Uterus (tissue), 4 donors: ENCODE data around the gene MYBL2. TPM values are rescaled to one million over a fixed set of nuclear protein-coding genes. Genes with fewer than 3 reads are reported as not detected.

Experiments
- DNase-seq, 2 donors: peaks; one replicate each; pipeline ENCODE4 v3.0.0-alpha.2; 2019 to 2020
- H3K27ac ChIP-seq, 2 donors: fragments of 200-600 bp; sonication (generic); 1 replicate in 1 of 2; 2 replicates in 1 of 2; pipeline ENCODE4 v1.5.1; 2016 to 2018
- H3K27me3 ChIP-seq, 2 donors: fragments of 200-600 bp; sonication (generic); one replicate each; pipeline ENCODE4 v1.5.1; 2018 to 2019; ENCODE audit warnings: control low read depth in 1 of 2
- H3K36me3 ChIP-seq, 2 donors: fragments of 200-600 bp; sonication (generic); one replicate each; pipeline ENCODE4 v1.5.1; 2019; ENCODE audit warnings: control low read depth in 1 of 2
- H3K4me1 ChIP-seq, 2 donors: fragments of 200-600 bp; sonication (generic); one replicate each; pipeline ENCODE4 v1.5.1; 2018 to 2019; ENCODE audit warnings: control low read depth in 1 of 2
- H3K4me3 ChIP-seq, 2 donors: fragments of 200-600 bp; sonication (generic); 1 replicate in 1 of 2; 2 replicates in 1 of 2; pipeline ENCODE4 v1.5.1; 2018 to 2019; ENCODE audit warnings: mild to moderate bottlenecking in 1 of 2
- H3K9me3 ChIP-seq, 2 donors: fragments of 200-600 bp; sonication (generic); one replicate each; pipeline ENCODE4 v1.5.1; 2019; ENCODE audit warnings: control low read depth in 1 of 2
- POLR2A ChIP-seq, 2 donors: fragments of 450-650 bp; IDR thresholded peaks; one replicate each; pipeline ENCODE4 v1.6.1; 2016; ENCODE audit warnings: antibody characterized with exemption in 2 of 2, mild to moderate bottlenecking in 1 of 2, moderate library complexity in 1 of 2
- intact Hi-C: fragments of 100-400 bp; cut with DNase I; formaldehyde crosslinking; loops from one replicate; pipeline ENCODE4 v1.15.1; 2023; ENCODE audit warnings: low total_unique reads
- total RNA-seq, 4 donors: library from RNA; depleted of rRNA in 3 of 4; stranded (reverse); fragments of >200 nt in 3 of 4; gene quantifications; one replicate each; pipeline versions ENCODE4 v1.1.0 to v1.2.4, GENCODE V29; 2014 to 2023
- TF ChIP-seq, protein P1 (sequence below), 4 experiments: fragments of 200-600 bp in 2 of 4; fragments of 450-650 bp in 2 of 4; sonication (generic) in 2 of 4; IDR thresholded peaks; one replicate each; pipeline ENCODE4 v1.5.1; 2016 to 2019; ENCODE audit warnings: antibody characterized with exemption in 4 of 4, mild to moderate bottlenecking in 2 of 4, moderate library complexity in 1 of 4
- donor health status: DM: yes; HTN: yes; CAD: no.

Gene MYBL2
- total RNA-seq, 4 donors from 2014 or later: 0.29 to 5.2 TPM; not detected in 2

DNA sequence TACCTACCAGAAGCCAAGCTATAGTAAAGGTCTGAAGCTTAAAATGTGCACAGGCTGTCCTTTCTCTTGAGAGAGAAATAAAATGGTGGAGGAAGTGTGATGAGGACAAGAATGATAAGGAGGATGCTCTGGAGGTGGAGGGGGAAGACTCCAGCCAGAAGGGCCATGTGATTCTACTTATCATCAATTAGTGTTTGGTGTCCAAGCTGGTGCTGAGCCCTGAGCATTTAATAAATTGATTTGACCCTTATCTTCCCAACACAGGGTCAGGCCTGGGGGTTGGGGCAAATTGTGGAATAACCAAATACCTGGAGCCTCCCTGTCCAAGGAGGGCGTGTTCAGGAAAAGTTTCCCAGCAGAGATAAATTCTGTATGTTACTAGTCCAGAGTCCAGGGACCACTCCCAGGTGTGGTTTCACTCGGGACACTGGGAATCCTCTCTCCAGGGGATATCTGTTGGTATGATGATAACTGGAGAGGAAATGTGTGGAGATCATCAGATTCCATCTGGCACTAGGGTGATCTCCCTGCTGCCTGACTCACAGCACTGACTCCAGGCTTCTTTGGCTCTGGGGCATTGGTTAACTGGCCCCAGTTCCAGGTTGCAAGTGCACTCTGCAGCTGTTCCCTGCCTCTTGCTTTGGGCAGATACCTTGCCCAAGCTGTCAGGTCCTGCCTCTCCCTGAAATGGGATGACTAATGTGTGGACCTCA lies 3.8 kb upstream of the MYBL2 start:
- Histone ChIP-seq H3K36me3 (no peaks in the 10 kb centered on the region), H3K27ac (no peak overlapping the region), H3K4me1 (peaks cover 0 to 9% of the 10 kb centered on the region in 2 donors), H3K4me3 (no peak overlapping the region), H3K27me3 (peaks cover 0 to 7% of the 10 kb centered on the region in 2 donors), H3K9me3 (no peaks in the 10 kb centered on the region)
- DNase-seq: no peak
- TF ChIP-seq, protein P1, sequence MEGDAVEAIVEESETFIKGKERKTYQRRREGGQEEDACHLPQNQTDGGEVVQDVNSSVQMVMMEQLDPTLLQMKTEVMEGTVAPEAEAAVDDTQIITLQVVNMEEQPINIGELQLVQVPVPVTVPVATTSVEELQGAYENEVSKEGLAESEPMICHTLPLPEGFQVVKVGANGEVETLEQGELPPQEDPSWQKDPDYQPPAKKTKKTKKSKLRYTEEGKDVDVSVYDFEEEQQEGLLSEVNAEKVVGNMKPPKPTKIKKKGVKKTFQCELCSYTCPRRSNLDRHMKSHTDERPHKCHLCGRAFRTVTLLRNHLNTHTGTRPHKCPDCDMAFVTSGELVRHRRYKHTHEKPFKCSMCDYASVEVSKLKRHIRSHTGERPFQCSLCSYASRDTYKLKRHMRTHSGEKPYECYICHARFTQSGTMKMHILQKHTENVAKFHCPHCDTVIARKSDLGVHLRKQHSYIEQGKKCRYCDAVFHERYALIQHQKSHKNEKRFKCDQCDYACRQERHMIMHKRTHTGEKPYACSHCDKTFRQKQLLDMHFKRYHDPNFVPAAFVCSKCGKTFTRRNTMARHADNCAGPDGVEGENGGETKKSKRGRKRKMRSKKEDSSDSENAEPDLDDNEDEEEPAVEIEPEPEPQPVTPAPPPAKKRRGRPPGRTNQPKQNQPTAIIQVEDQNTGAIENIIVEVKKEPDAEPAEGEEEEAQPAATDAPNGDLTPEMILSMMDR (IDR thresholded peaks at IDR 0.05): no peak
- no peak for TF ChIP-seq POLR2A (IDR thresholded peaks at IDR 0.05)
- intact Hi-C loops: no loop called here

DNA sequence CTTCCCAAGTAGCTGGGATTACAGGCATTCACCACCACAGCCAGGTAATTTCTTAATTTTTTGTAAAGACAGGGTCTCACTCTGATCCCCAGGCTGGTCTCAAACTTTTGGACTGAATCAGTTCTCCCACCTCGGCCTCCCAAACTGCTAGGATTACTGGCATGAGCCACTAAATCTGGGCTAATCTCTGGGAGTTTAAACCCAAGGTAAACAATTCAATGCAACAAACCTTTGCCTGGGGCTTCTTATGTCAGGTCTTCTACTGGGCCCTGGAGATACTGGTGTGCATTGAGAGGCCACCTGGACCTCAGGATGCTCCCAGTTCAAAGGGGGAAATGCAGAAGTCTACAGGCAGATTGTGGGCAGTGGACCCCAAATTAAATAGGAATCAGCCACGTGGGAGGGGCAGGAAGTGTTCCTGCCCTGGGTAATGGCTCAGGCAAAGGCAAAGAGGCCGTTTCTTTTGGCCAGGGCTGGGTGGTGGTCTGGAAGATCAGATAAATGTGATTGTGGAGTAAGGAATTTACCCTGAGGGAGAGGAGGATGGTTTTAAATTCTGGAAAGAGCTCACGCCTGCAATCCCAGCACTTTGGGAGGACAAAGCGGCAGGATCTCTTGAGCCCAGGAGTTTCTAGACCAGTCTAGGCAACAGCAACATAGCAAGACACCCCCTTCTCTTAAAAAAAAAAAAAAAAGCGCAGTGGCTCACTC lies 1.3 kb upstream of the MYBL2 start:
- intact Hi-C loops: no loop called here

DNA sequence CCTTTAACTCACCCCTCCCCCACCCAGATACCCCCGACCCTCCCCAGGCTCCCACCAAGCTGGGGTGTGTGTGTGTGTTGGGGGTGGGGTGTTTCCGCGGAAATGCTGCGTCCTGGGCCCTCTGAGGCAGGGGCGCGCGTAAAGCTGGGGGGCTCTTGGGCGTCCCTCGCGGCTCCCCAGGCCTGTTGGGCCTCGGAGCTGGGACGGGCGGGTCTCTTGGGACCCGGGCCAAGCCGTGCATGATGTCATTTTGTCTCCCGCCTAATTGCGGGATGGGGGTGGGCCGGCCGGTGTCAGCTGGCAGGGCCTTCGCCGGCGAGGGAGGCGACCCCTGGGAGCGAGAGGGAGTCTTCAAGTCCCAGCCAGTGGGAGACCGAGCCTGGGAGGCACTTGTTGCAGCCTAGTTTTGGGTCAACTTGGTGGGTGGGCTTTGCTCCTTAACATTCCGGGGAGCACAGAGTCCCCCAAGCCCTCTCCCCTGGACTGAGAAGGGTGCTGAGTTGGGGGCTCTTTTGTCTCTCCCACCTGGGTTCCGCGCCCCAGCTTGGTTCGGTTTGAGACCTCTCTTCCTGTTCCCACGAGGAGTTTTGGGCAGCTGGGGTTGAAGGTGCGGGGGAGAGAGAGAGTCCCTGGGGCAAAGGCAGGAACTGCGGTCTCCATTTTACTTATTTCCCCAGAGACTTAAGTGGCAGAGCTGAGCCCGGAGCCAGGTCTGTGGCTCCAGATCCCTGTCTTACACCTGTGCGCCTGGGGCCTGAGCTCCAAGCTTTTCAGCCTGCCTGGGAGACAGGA lies 623 bp downstream of the MYBL2 start:
- Histone ChIP-seq H3K27ac (no peak overlapping the region), H3K36me3 (no peaks in the 10 kb centered on the region), H3K4me1 (peaks cover 0 to 9% of the 10 kb centered on the region in 2 donors), H3K4me3 (no peak overlapping the region), H3K27me3 (peaks cover 0 to 27% of the 10 kb centered on the region in 2 donors), H3K9me3 (no peaks in the 10 kb centered on the region)
- TF ChIP-seq POLR2A (IDR thresholded peaks at IDR 0.05): no peak
- TF ChIP-seq, protein P1 (IDR thresholded peaks at IDR 0.05): no peak
- intact Hi-C loops: no loop called here
- no peak for DNase-seq

More for the DNA sequence above, 1.3 kb upstream of the MYBL2 start:
- Histone ChIP-seq H3K9me3 (no peaks in the 10 kb centered on the region), H3K27ac (no peak overlapping the region), H3K4me3 (no peak overlapping the region), H3K27me3 (peaks cover 0 to 27% of the 10 kb centered on the region in 2 donors), H3K4me1 (peaks cover 0 to 9% of the 10 kb centered on the region in 2 donors), H3K36me3 (no peaks in the 10 kb centered on the region)
- no peak for TF ChIP-seq POLR2A (IDR thresholded peaks at IDR 0.05)
- TF ChIP-seq, protein P1 (IDR thresholded peaks at IDR 0.05): no peak
- DNase-seq: no peak

DNA sequence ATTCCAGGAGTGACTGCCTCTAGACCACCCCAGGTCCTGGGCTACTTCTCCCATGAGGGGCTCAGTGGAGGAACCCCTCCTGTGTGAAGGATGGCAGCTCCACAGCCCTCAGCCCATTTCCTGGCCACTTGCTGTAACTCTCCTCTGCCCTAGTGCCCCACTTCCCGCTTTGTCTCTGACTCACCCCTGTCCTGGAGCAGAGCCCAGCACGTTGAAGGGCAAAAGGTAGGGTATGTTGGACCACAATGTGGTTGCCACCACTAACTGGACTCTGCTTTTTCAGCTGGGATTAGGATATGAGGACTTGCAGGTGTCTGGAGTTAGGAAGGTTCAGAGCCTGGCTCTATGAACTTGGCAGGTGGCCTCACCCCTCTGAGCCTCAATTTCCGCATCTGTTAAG lies 2.4 kb downstream of the MYBL2 start:
- H3K27ac ChIP-seq: no peak overlapping the region
- DNase-seq: no peak
- intact Hi-C loops: no loop called here
- TF ChIP-seq, protein P1 (IDR thresholded peaks at IDR 0.05): no peak
- TF ChIP-seq POLR2A (IDR thresholded peaks at IDR 0.05): no peak
- H3K27me3 ChIP-seq: peaks cover 0 to 27% of the 10 kb centered on the region in 2 donors
- H3K4me1 ChIP-seq: peaks cover 0 to 9% of the 10 kb centered on the region in 2 donors
- H3K4me3 ChIP-seq: no peak overlapping the region
- H3K36me3 ChIP-seq: no peaks in the 10 kb centered on the region
- H3K9me3 ChIP-seq: no peaks in the 10 kb centered on the region
